Tibial artery (tissue), 4 donors: Measurements from ENCODE around the gene SLFN5.

ENCODE experiments used
- DNase-seq, 2 donors: peaks; one replicate each; pipeline ENCODE4 v3.0.0-alpha.2; 2019
- H3K27ac ChIP-seq, 2 donors: fragments of 200-600 bp; sonication (generic) in 1 of 2; 1 replicate in 1 of 2; 2 replicates in 1 of 2; pipeline ENCODE4 v1.5.1; 2018 to 2019; ENCODE audit warnings: mild to moderate bottlenecking in 1 of 2
- H3K27me3 ChIP-seq, 2 donors: fragments of 200-600 bp; sonication (generic) in 1 of 2; one replicate each; pipeline versions ENCODE4 v1.5.1 to v1.6.0; 2016 to 2019
- H3K36me3 ChIP-seq, 3 donors: fragments of 200-600 bp; sonication (generic) in 2 of 3; one replicate each; pipeline ENCODE4 v1.5.1; 2016 to 2019; ENCODE audit warnings: mild to moderate bottlenecking in 2 of 3
- H3K4me1 ChIP-seq, 4 donors: fragments of 200-600 bp; sonication (generic) in 2 of 4; 1 replicate in 3 of 4; 2 replicates in 1 of 4; pipeline ENCODE4 v1.5.1; 2016 to 2019
- H3K4me3 ChIP-seq, 2 donors: fragments of 200-600 bp; sonication (generic) in 1 of 2; 1 replicate in 1 of 2; 2 replicates in 1 of 2; pipeline ENCODE4 v1.5.1; 2018 to 2019; ENCODE audit warnings: mild to moderate bottlenecking in 2 of 2
- H3K9me3 ChIP-seq, 3 donors: fragments of 200-600 bp; sonication (generic) in 1 of 3; one replicate each; pipeline ENCODE4 v1.5.1; 2016 to 2019
- CTCF ChIP-seq, 2 experiments: fragments of 200-600 bp in 1 of 2; fragments of 450-650 bp in 1 of 2; IDR thresholded peaks; one replicate each; pipeline ENCODE4 v1.5.1; 2017 to 2019; ENCODE audit warnings: antibody characterized with exemption in 2 of 2, mild to moderate bottlenecking in 1 of 2, moderate library complexity in 1 of 2
- intact Hi-C: fragments of 100-400 bp; cut with DNase I; formaldehyde crosslinking; loops from one replicate; pipeline ENCODE4 v1.15.0; 2023; ENCODE audit warnings: low total_unique reads

The SLFN5 gene

GRCh38 chr17:35236821-35237220 lies 6.1 kb upstream of the SLFN5 start:
- intact Hi-C loops, result no loop called here
- Histone ChIP-seq H3K27ac (no peak overlapping the region), H3K36me3 (no peaks in the 10 kb centered on the region), H3K4me1 (peaks cover 0 to 8% (median 5%) of the 10 kb centered on the region in 4 donors), H3K4me3 (no peak overlapping the region), H3K9me3 (peaks cover 0 to 5% (median 0%) of the 10 kb centered on the region in 3 donors), H3K27me3 (no peaks in the 10 kb centered on the region)
- no peak for TF ChIP-seq CTCF (IDR thresholded peaks at IDR 0.05)
- DNase-seq, result no peak

- intact Hi-C loops, result no loop called here
- Histone ChIP-seq H3K27ac (no peak overlapping the region), H3K36me3 (no peaks in the 10 kb centered on the region), H3K27me3 (no peaks in the 10 kb centered on the region), H3K4me3 (no peak overlapping the region), H3K4me1 (peaks cover 0 to 12% (median 9%) of the 10 kb centered on the region in 4 donors), H3K9me3 (peaks cover 0 to 5% (median 0%) of the 10 kb centered on the region in 3 donors)
- no peak for TF ChIP-seq CTCF (IDR thresholded peaks at IDR 0.05)
- no peak for DNase-seq
Measured at GRCh38 chr17:35238821-35239220, 4.1 kb upstream of the SLFN5 start.

GRCh38 chr17:35239823-35240222 lies 3.0 kb upstream of the SLFN5 start:
- DNase-seq, result no peak

GRCh38 chr17:35240861-35241260 lies 2.0 kb upstream of the SLFN5 start:
- no peaks in the 10 kb centered on the region for H3K27me3 ChIP-seq
- H3K36me3 ChIP-seq, result no peaks in the 10 kb centered on the region
- no peak for TF ChIP-seq CTCF (IDR thresholded peaks at IDR 0.05)
- no peak overlapping the region for H3K4me3 ChIP-seq
- no peak overlapping the region for H3K27ac ChIP-seq
- H3K9me3 ChIP-seq, result no peaks in the 10 kb centered on the region
- intact Hi-C loops, result loop anchor here (5.0 to 10.0 kb wide), 2 partner anchors 99 to 324 kb away; partner anchors contain the start of genes NLE1 and SLFN14
- DNase-seq, result no peak
- H3K4me1 ChIP-seq, result peaks cover 0 to 32% (median 26%) of the 10 kb centered on the region in 4 donors

More at GRCh38 chr17:35239823-35240222, 3.0 kb upstream of the SLFN5 start:
- Histone ChIP-seq H3K4me1 (peaks cover 0 to 22% (median 19%) of the 10 kb centered on the region in 4 donors), H3K27me3 (no peaks in the 10 kb centered on the region), H3K4me3 (no peak overlapping the region), H3K9me3 (peaks cover 0 to 5% (median 0%) of the 10 kb centered on the region in 3 donors), H3K27ac (no peak overlapping the region), H3K36me3 (no peaks in the 10 kb centered on the region)
- TF ChIP-seq CTCF (IDR thresholded peaks at IDR 0.05), result no peak
- intact Hi-C loops, result loop anchor here (5.0 to 10.0 kb wide), 2 partner anchors 98 to 325 kb away; partner anchors contain the start of genes NLE1 and SLFN14

- Histone ChIP-seq H3K4me1 (peaks cover 0 to 35% (median 26%) of the 10 kb centered on the region in 4 donors), H3K36me3 (no peaks in the 10 kb centered on the region), H3K27me3 (no peaks in the 10 kb centered on the region), H3K9me3 (no peaks in the 10 kb centered on the region), H3K27ac (no peak overlapping the region), H3K4me3 (peak overlapping the region; percentile 74 to 76)
- no peak for DNase-seq
- no peak for TF ChIP-seq CTCF (IDR thresholded peaks at IDR 0.05)
- intact Hi-C loops, result loop anchor here (5.0 to 10.0 kb wide), 2 partner anchors 99 to 323 kb away; partner anchors contain the start of genes NLE1 and SLFN14
Measured at GRCh38 chr17:35241520-35241919, 1.4 kb upstream of the SLFN5 start.
